ENCODE results near the gene SCUBE1.

The SCUBE1 gene

GRCh38 chr22:43191831-43192230, 151.3 kb downstream of the SCUBE1 start:
- DNase-seq = no peak

GRCh38 chr22:43188829-43189545, 154.2 kb downstream of the SCUBE1 start:
- no peak for DNase-seq

GRCh38 chr22:43187171-43188099, 155.7 kb downstream of the SCUBE1 start:
- DNase-seq = peak; percentile 94 to 96

DNA sequence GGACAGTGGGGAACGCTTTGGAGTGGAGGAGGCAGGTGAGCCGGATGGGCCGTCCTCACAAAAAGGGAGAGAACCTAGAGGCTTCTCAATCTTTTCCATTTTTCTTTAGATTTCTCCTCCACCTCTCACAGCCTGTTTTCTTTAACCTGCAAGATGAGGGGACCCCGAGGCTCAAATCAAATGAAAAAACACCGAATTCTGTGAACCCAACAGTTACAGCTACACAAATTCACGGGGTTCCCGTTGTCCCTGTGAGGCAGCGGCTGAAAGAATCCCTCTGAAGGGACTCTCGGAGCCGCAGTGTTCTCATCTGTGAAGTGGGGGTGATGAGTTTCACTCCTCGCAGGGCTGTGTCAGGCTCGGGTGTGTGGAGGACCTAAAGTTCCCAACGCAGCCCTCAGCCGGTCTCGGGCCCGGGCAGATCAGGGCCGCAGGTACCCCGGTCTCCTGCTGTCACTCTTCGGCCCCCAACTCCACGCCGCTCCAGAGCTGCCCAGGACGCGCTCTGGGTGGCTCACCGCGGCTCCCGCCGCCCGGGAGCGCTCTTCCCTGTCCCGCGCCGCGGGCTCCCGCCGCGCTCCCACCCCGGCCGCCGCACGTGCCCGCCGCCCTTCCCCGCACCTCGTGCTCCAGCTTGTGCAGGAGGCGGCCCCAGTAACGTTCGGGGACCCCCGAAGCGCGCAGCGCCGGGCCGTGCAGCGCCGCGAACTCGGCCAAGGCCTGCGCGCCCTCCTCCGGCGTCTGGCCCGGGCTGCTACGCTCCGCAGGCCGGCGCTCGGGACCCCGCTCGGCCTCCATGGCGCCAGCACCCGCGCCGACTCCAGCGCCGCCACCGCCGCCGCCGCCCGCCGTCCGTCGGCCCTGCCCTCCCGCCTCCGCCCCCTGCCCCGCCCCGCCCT, 156.7 kb downstream of the SCUBE1 start, which contains the start of gene TTLL12:
Gene TTLL12, minus strand, starts transcription at position 863 of the 899 bp plus-strand sequence. Its CDS starts 65 bp downstream, at position 798.
- DNase-seq = peak; percentile 42 to 67

- DNase-seq = no peak
Measured at GRCh38 chr22:43185860-43186261, 157.3 kb downstream of the SCUBE1 start.

DNA sequence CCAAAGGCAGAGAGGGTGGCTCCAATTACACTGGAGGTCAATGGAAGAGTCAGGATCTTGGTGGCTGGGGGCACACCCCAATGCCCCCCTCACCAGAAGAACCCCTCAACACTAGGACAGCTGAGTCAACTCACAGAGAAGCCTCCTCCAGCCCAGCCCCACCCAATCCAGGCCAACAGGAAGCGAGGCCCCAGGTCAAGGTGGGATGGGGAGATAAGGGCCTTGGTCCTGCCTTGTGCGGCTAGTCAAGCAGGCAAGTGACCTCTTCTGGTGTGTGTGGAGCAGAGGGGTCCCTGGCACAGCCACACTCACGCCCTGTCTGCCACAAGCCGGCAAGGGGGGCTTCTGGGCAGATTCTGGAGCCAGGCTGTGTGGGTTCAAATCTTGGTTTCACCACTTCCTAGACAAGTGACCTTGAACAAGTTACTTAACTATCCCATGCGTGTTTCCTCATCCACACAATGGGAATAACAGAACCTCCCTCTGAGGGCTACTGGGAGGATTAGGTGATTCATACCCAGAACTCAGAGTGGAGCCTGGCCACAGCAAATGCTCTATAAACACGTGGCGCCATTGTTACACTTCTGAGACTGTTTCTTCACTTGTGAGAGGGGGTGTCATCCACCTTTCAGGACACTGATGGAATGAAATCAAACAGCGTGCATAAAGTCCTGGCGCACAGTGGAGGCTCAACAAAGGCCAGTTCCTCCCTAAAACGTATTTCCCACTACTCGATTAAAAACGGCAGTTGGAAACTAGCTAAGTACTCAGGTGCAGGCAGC, 159.5 kb downstream of the SCUBE1 start:
- DNase-seq = no peak

DNA sequence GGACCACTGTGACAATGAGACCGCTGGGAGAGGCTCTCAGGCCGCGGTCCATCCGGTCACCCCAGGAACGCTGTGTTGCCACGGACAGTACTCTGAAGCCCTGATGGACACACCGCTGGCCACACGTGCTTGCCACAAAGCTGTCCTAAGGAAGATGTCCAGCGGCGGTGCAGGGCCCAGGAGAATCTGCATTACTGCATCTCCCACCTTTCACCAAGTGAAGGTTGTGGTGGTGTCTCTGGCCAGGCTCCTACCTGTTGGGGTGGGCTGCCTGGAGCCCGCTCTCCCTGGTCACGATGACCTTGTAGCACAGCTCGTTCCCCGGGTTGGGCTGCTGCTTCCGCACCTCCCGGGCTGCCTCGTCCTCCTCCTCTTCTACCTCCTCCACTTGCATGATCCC, 160.4 kb downstream of the SCUBE1 start:
- no peak for DNase-seq

DNA sequence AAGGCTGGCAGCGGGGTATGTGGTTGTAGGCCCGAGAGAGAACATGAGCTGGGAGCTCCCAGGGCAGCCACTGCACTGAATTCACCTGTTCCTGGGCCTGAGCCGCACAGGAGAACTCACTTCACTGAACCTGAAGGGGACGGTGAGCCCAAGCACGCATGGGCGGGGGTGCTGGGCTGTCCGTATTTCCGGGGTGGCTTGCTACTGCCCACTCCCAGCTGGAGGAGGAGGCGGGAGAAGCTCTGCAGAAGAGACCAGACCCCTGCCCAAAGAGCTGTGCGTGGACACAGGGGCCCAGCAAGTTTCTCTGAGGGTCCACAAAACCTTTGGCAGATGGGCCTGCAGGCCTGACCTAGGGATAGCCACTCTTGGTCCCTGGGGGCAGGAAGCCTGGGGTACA, 161.1 kb downstream of the SCUBE1 start:
- DNase-seq = no peak

GRCh38 chr22:43181321-43182076, 161.7 kb downstream of the SCUBE1 start:
- no peak for DNase-seq

DNA sequence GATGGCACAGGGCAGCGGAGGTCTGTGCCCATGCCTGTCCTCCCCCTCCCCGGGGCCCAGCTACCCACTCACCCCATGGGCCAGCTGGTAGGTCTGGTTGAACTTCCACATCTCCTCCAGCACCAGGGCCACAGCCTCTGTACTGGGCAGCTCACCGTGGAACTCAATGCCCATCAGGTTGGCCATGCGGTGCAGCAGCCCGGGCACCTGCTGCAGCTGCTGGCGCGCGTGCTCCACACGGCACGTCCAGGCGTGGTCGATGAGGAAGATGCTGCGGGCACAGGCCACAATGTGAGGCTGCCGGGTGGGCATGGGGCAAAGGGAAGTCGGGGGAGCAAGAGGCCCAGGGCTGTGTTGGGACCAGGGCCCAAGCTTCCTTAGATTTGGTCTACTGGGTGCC, 162.5 kb downstream of the SCUBE1 start:
- DNase-seq = no peak

GRCh38 chr22:43179911-43180195, 163.3 kb downstream of the SCUBE1 start:
- DNase-seq = no peak

- no peak for DNase-seq
Measured at GRCh38 chr22:43179146-43179910, 163.8 kb downstream of the SCUBE1 start.

DNA sequence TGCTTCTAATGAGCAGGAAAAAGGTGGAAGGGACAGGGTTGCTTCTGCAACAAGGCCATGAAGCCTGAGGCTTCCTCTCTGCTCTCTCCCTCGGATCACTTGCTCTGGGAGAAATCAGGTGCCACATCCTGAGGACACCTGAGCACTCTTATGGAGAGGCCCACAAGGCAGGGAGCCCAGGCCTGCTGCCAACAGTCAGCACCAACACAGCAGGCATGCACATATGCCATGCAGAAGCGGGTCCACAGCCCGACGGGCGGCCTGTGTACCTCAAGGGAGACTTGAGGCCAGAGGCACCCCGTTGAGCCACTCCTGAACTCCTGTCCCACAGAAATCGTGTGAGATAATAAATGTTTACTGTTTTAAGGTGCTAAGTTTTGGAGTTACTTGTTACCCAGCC, 165.7 kb downstream of the SCUBE1 start:
- no peak for DNase-seq

- DNase-seq = no peak
Measured at GRCh38 chr22:43176090-43176489, 167.1 kb downstream of the SCUBE1 start.

DNA sequence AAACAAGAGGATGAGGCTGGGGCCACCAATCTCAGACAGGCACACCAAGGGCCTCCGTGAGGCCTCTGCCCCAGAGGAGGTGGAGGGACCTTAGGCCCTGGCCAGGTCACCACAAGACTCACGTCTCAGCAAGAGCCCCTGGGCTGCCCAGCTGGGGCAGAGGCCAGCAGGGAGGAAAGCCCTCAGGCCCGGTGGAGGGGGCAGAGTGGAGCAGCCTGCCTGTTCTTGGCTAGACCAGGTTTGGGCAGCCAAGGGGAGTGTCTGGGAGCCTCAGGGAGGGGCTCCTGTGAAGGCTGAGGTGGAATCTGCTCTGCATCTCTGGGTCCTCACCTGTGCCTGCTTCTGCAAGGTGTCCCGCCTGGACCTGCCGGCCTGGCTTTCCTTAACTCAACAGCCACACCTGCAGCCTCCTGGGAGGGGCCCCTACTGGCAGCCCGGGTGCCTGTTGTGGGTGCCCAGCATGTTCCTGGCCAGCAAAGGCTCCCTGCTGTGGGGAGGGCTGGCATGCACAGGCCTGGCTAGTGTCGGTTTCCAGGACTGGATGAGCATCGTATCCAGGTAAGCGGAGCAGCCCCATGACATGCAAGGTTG, 168.1 kb downstream of the SCUBE1 start:
- DNase-seq = no peak

DNA sequence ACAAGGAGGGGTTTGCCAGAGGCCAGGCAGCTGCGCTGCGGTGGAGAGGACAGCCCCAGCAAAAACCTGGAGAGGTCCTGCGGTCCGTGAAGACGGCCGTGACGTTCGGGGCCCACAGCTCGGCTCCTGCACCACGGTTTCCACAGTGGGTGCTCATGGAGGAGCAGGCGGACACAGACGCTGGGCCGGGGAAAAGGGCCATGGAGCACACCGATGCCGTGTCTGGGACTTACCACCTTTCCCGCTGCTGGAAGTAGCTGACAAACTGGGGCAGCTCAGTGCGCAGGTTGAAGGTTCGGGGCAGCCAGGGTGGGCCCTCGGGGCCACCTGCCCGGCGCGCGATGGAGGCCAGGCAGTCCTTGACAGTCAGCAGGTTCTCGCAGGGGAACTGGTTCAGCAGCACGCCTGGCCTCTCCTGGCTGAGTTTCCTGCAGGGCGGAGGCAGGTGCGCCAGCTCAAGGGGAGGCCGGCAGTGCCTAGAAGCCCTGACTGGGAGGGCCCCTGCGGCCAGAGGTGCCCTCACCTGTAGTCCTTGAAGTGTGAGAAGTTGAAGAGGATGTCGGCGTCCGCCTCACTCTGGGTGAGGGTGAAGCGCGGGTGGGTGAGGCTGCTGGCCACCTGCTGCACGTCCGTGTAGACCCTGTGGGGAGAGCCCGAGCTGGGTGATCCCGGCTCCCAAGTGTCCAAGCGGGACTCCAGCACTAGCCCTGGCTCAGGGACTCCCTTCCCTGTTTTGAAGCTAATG, 169.0 kb downstream of the SCUBE1 start:
- DNase-seq = no peak

GRCh38 chr22:43173566-43173965, 169.6 kb downstream of the SCUBE1 start:
- DNase-seq = no peak

DNA sequence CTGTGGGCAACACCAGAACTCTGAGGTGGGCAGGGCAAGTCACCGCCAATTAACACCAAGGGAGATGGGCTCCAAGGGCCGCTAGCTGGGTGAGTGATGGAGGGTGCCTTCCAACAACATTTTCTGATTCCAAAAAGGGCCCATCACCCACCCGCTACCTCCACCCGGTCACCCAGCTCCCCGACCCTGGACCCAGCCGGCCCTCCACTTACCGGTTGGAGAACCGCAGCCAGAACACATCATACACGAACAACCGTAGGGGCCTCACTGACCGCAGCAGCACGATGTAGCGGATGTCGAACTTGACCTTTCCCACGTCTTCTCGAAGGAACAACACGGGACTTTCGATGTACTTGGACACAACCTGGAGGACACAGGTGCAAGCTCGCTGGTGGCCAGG, 171.0 kb downstream of the SCUBE1 start:
- DNase-seq = no peak

DNA sequence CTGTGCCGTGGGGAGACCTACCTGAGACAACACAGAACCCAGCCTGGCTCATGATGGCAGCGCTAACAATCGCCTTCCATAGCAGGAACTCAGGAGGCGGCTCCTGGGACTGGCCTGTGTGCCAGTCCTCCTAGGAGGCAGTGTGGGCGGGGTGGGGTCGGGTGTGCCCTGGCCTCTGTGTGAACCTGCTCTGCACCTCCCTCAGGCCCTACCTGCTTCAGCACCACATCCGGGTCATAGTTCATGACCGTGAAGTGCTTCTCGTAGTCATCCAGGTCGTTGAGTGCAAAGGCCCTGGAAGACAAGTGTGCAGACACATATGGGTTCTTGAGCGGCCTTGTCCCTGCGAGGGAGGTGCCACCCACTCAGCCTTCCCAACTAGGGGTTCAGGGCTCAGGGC, 171.6 kb downstream of the SCUBE1 start:
- DNase-seq = no peak

Measured in stimulated activated CD4-positive, alpha-beta T cell treated with anti-CD3 and anti-CD28 coated beads, Interleukin-4, amount 100 ng/mL, for 4 hours (primary cell).